ENCODE measurements around the gene TTLL11.

The TTLL11 gene

GRCh38 chr9:122051351-122052321 lies 41.5 kb downstream of the TTLL11 start:
- H3K9me3 Mint-ChIP-seq = no peaks in the 10 kb centered on the region
- peaks cover 5% of the 10 kb centered on the region for H3K4me1 Mint-ChIP-seq
- no peaks in the 10 kb centered on the region for H3K36me3 Mint-ChIP-seq
- no peaks in the 10 kb centered on the region for H3K27me3 Mint-ChIP-seq
- H3K4me3 Mint-ChIP-seq = no peak overlapping the region
- no peak overlapping the region for H3K27ac Mint-ChIP-seq
- no peak for DNase-seq
- CTCF ChIA-PET = no interaction called here

GRCh38 chr9:122050167-122050566 lies 42.9 kb downstream of the TTLL11 start:
- CTCF ChIA-PET = no interaction called here
- Mint-ChIP-seq H3K4me1 (peaks cover 5% of the 10 kb centered on the region), H3K36me3 (no peaks in the 10 kb centered on the region), H3K4me3 (no peak overlapping the region), H3K9me3 (peaks cover 2% of the 10 kb centered on the region), H3K27ac (no peak overlapping the region), H3K27me3 (no peaks in the 10 kb centered on the region)
- no peak for DNase-seq

- no peaks in the 10 kb centered on the region for H3K27me3 Mint-ChIP-seq
- peaks cover 2% of the 10 kb centered on the region for H3K36me3 Mint-ChIP-seq
- no peak overlapping the region for H3K27ac Mint-ChIP-seq
Observed at GRCh38 chr9:122042056-122042455, 51.1 kb downstream of the TTLL11 start.

GRCh38 chr9:122040561-122041242 lies 52.4 kb downstream of the TTLL11 start:
- H3K9me3 Mint-ChIP-seq = peaks cover 1% of the 10 kb centered on the region
- H3K27ac Mint-ChIP-seq = no peak overlapping the region
- no peak for DNase-seq
- CTCF ChIA-PET = interaction anchor here (0.7 to 1.1 kb wide), 2 partner anchors 7 to 1550 kb away, joined by 3 read pairs; no protein-coding TSS in a partner anchor
- H3K27me3 Mint-ChIP-seq = no peaks in the 10 kb centered on the region
- H3K4me3 Mint-ChIP-seq = no peak overlapping the region
- peaks cover 2% of the 10 kb centered on the region for H3K36me3 Mint-ChIP-seq
- H3K4me1 Mint-ChIP-seq = no peaks in the 10 kb centered on the region

More at GRCh38 chr9:122042056-122042455, 51.1 kb downstream of the TTLL11 start:
- H3K4me1 Mint-ChIP-seq = no peaks in the 10 kb centered on the region
- DNase-seq = no peak
- no peak overlapping the region for H3K4me3 Mint-ChIP-seq
- CTCF ChIA-PET = interaction anchor here (0.7 to 1.1 kb wide), 2 partner anchors 9 to 57 kb away, joined by 3 read pairs; no protein-coding TSS in a partner anchor
- H3K9me3 Mint-ChIP-seq = peaks cover 2% of the 10 kb centered on the region

- Mint-ChIP-seq H3K27ac (no peak overlapping the region), H3K9me3 (no peaks in the 10 kb centered on the region), H3K36me3 (no peaks in the 10 kb centered on the region), H3K27me3 (no peaks in the 10 kb centered on the region), H3K4me3 (no peak overlapping the region), H3K4me1 (no peaks in the 10 kb centered on the region)
- DNase-seq = no peak
- CTCF ChIA-PET = no interaction called here
Observed at GRCh38 chr9:122039234-122039633, 53.9 kb downstream of the TTLL11 start.

- no peaks in the 10 kb centered on the region for H3K9me3 Mint-ChIP-seq
- no peaks in the 10 kb centered on the region for H3K36me3 Mint-ChIP-seq
- no peaks in the 10 kb centered on the region for H3K27me3 Mint-ChIP-seq
- CTCF ChIA-PET = no interaction called here
- no peak for DNase-seq
- H3K27ac Mint-ChIP-seq = no peak overlapping the region
- no peak overlapping the region for H3K4me3 Mint-ChIP-seq
- H3K4me1 Mint-ChIP-seq = no peaks in the 10 kb centered on the region
Observed at GRCh38 chr9:122036988-122037387, 56.1 kb downstream of the TTLL11 start.

- CTCF ChIA-PET = no interaction called here
- Mint-ChIP-seq H3K4me1 (no peaks in the 10 kb centered on the region), H3K36me3 (no peaks in the 10 kb centered on the region), H3K4me3 (no peak overlapping the region), H3K9me3 (no peaks in the 10 kb centered on the region), H3K27ac (no peak overlapping the region), H3K27me3 (no peaks in the 10 kb centered on the region)
- no peak for DNase-seq
Observed at GRCh38 chr9:122036408-122036807, 56.7 kb downstream of the TTLL11 start.

- Mint-ChIP-seq H3K9me3 (no peaks in the 10 kb centered on the region), H3K27me3 (no peaks in the 10 kb centered on the region), H3K36me3 (no peaks in the 10 kb centered on the region), H3K27ac (no peak overlapping the region), H3K4me3 (no peak overlapping the region), H3K4me1 (no peaks in the 10 kb centered on the region)
- DNase-seq = no peak
- CTCF ChIA-PET = interaction anchor here (0.7 to 1.1 kb wide), 2 partner anchors 8 to 9 kb away, joined by 3 read pairs; no protein-coding TSS in a partner anchor
Observed at GRCh38 chr9:122033775-122034373, 59.2 kb downstream of the TTLL11 start.

GRCh38 chr9:122032346-122032745 lies 60.8 kb downstream of the TTLL11 start:
- CTCF ChIA-PET = no interaction called here
- no peaks in the 10 kb centered on the region for H3K27me3 Mint-ChIP-seq

GRCh38 chr9:122031776-122032175 lies 61.3 kb downstream of the TTLL11 start:
- no peaks in the 10 kb centered on the region for H3K9me3 Mint-ChIP-seq
- DNase-seq = no peak
- no peaks in the 10 kb centered on the region for H3K27me3 Mint-ChIP-seq
- no peaks in the 10 kb centered on the region for H3K36me3 Mint-ChIP-seq
- H3K4me3 Mint-ChIP-seq = no peak overlapping the region
- H3K4me1 Mint-ChIP-seq = no peaks in the 10 kb centered on the region
- CTCF ChIA-PET = interaction anchor here (0.6 kb wide), 1 partner anchor 65 kb away, joined by 3 read pairs; no protein-coding TSS in a partner anchor
- H3K27ac Mint-ChIP-seq = no peak overlapping the region

More at GRCh38 chr9:122032346-122032745, 60.8 kb downstream of the TTLL11 start:
- Mint-ChIP-seq H3K4me3 (no peak overlapping the region), H3K9me3 (no peaks in the 10 kb centered on the region), H3K4me1 (no peaks in the 10 kb centered on the region), H3K27ac (no peak overlapping the region), H3K36me3 (no peaks in the 10 kb centered on the region)
- no peak for DNase-seq

- Mint-ChIP-seq H3K27ac (no peak overlapping the region), H3K27me3 (no peaks in the 10 kb centered on the region), H3K4me3 (no peak overlapping the region), H3K9me3 (no peaks in the 10 kb centered on the region), H3K36me3 (no peaks in the 10 kb centered on the region), H3K4me1 (no peaks in the 10 kb centered on the region)
- no peak for DNase-seq
- CTCF ChIA-PET = interaction anchor here (0.6 kb wide), 1 partner anchor 66 kb away, joined by 3 read pairs; no protein-coding TSS in a partner anchor
Observed at GRCh38 chr9:122031157-122031556, 62.0 kb downstream of the TTLL11 start.

GRCh38 chr9:122030357-122030756 lies 62.8 kb downstream of the TTLL11 start:
- no peaks in the 10 kb centered on the region for H3K4me1 Mint-ChIP-seq
- H3K27ac Mint-ChIP-seq = no peak overlapping the region
- no peak for DNase-seq
- H3K36me3 Mint-ChIP-seq = no peaks in the 10 kb centered on the region
- CTCF ChIA-PET = no interaction called here
- no peaks in the 10 kb centered on the region for H3K27me3 Mint-ChIP-seq
- H3K4me3 Mint-ChIP-seq = no peak overlapping the region
- H3K9me3 Mint-ChIP-seq = no peaks in the 10 kb centered on the region

- H3K4me1 Mint-ChIP-seq = no peaks in the 10 kb centered on the region
- no peaks in the 10 kb centered on the region for H3K9me3 Mint-ChIP-seq
- no peaks in the 10 kb centered on the region for H3K36me3 Mint-ChIP-seq
- H3K27ac Mint-ChIP-seq = no peak overlapping the region
- no peaks in the 10 kb centered on the region for H3K27me3 Mint-ChIP-seq
- DNase-seq = no peak
- CTCF ChIA-PET = no interaction called here
- no peak overlapping the region for H3K4me3 Mint-ChIP-seq
Observed at GRCh38 chr9:122029898-122030297, 63.2 kb downstream of the TTLL11 start.

- H3K36me3 Mint-ChIP-seq = no peaks in the 10 kb centered on the region
- DNase-seq = no peak
- CTCF ChIA-PET = no interaction called here
- H3K4me3 Mint-ChIP-seq = no peak overlapping the region
- H3K9me3 Mint-ChIP-seq = no peaks in the 10 kb centered on the region
- H3K27me3 Mint-ChIP-seq = no peaks in the 10 kb centered on the region
- H3K4me1 Mint-ChIP-seq = no peaks in the 10 kb centered on the region
- no peak overlapping the region for H3K27ac Mint-ChIP-seq
Observed at GRCh38 chr9:122028089-122028488, 65.0 kb downstream of the TTLL11 start.

Measured in activated naive CD4-positive, alpha-beta T cell treated with anti-CD3 and anti-CD28 coated beads, Interleukin-2, amount 10 ng/mL, durations not matched to agents 7 days and 5 days (primary cell).